ENCODE measurements around the gene CSF3R.

DNA sequence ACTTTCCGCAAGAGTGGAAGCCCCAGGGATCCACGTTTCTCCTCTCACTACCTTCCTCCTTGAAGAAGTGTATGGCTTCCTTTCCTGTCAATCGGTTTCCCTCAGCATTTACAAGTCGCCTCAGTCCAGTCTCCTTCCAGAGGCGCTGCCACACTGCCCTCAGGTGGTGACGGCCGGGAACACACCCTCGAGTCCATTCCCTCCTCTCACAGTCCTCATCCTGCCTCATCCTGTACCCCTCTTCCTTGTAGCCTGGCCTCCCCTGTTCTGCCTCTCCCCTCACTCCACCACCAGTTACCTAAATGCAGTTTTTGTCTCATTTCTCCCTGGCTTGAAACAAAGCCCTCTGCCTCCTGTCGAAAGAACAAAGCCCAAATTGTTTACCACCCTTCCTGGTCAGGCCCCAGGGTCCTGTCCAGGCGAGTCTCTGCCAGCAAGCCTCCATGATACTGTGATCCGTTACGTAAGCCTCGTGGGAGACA lies 61.8 kb downstream of the CSF3R start:
- TF ChIP-seq POLR2A (IDR thresholded peaks at IDR 0.05; ENCODE audit: low read depth, low read length) (peak; percentile 44; the same call in 1 of the 2 replicates), SMC3 (IDR thresholded peaks at IDR 0.05; ENCODE audit: low read depth, low read length) (peak; percentile 95), RCOR1 (IDR thresholded peaks at IDR 0.05; ENCODE audit: insufficient replicate concordance, low read length) (no peak), CEBPB (IDR thresholded peaks at IDR 0.05; ENCODE audit: low read depth, low read length) (no peak), RFX5 (IDR thresholded peaks at IDR 0.05; ENCODE audit: low read depth, low read length) (no peak)
- TF ChIP-seq, protein P1, sequence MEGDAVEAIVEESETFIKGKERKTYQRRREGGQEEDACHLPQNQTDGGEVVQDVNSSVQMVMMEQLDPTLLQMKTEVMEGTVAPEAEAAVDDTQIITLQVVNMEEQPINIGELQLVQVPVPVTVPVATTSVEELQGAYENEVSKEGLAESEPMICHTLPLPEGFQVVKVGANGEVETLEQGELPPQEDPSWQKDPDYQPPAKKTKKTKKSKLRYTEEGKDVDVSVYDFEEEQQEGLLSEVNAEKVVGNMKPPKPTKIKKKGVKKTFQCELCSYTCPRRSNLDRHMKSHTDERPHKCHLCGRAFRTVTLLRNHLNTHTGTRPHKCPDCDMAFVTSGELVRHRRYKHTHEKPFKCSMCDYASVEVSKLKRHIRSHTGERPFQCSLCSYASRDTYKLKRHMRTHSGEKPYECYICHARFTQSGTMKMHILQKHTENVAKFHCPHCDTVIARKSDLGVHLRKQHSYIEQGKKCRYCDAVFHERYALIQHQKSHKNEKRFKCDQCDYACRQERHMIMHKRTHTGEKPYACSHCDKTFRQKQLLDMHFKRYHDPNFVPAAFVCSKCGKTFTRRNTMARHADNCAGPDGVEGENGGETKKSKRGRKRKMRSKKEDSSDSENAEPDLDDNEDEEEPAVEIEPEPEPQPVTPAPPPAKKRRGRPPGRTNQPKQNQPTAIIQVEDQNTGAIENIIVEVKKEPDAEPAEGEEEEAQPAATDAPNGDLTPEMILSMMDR (conservative IDR thresholded peaks at IDR 0.05; ENCODE audit: low read depth, low read length): peak; percentile 94

Measured in IMR-90 (cell line).